ENCODE measurements around the gene ESPN. TPM values are rescaled to one million over a fixed set of nuclear protein-coding genes. Genes with fewer than 3 reads are reported as not detected.

ESPN gene
- polyA plus RNA-seq, 1 experiment, result not detected

DNA sequence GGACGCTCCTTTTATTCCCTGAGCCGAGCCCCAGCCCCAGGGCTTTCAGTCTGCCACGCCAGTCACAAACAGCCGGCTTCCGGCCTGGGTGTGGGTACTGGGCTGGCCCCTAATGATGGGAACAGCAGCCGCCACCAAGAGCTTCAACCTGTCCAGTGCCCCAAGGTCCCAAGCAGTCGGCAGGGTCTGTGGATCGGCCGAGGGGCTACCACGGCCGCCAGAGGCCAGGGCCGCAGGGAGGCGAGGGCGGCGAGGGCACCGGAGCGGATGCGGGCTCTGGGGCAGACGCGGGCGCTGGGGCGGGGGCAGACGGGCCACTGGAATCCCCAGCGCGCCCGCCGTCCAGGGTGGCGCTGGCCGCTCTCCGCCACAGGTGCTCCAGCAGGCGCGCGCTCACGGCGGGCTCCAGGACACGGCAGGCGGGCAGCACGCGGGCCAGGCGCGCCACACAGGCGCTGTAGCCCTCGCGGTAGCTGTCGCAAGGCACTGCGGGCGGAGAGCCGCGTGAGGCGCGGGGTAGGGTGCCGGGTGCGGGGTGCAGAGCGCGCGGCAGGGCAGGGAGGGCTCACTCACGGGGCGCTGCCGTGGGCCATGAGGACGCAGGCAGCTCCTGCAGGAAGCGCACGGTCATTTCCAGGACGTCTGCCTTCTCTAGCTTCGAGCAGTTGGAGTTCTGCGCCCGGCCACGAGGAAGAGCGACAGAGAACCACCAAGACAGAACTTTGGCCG is 5.7 kb upstream of the ESPN start:
- Histone ChIP-seq H3K9me3 (ENCODE audit: control insufficient read depth, insufficient read depth, low read length) (no peaks in the 10 kb centered on the region; the same call in 1 of the 2 replicates), H3K4me3 (ENCODE audit: low read depth, low read length) (no peak overlapping the region), H3K27me3 (ENCODE audit: control insufficient read depth, insufficient read depth, low read length) (peaks cover 61% of the 10 kb centered on the region), H3K27ac (ENCODE audit: low read depth, low read length) (no peak overlapping the region)
- CTCF ChIA-PET, result no interaction called here
- no peak for TF ChIP-seq CTCF (IDR thresholded peaks at IDR 0.05; ENCODE audit: low read depth, low read length)
- POLR2A ChIA-PET, result no interaction called here
- DNase-seq (ENCODE audit: low read depth, low spot score), result no peak

- H3K4me3 ChIP-seq (ENCODE audit: low read depth, low read length), result no peak overlapping the region
- ChIA-PET CTCF (no interaction called here), POLR2A (no interaction called here)
- no peak overlapping the region for H3K27ac ChIP-seq (ENCODE audit: low read depth, low read length)
- H3K9me3 ChIP-seq (ENCODE audit: control insufficient read depth, insufficient read depth, low read length), result no peaks in the 10 kb centered on the region; the same call in 1 of the 2 replicates
- H3K27me3 ChIP-seq (ENCODE audit: control insufficient read depth, insufficient read depth, low read length), result peaks cover 66% of the 10 kb centered on the region
- no peak for DNase-seq (ENCODE audit: low read depth, low spot score)
- no peak for TF ChIP-seq CTCF (IDR thresholded peaks at IDR 0.05; ENCODE audit: low read depth, low read length)
Observed at GRCh38 chr1:6419397-6419803, 5.2 kb upstream of the ESPN start.

DNA sequence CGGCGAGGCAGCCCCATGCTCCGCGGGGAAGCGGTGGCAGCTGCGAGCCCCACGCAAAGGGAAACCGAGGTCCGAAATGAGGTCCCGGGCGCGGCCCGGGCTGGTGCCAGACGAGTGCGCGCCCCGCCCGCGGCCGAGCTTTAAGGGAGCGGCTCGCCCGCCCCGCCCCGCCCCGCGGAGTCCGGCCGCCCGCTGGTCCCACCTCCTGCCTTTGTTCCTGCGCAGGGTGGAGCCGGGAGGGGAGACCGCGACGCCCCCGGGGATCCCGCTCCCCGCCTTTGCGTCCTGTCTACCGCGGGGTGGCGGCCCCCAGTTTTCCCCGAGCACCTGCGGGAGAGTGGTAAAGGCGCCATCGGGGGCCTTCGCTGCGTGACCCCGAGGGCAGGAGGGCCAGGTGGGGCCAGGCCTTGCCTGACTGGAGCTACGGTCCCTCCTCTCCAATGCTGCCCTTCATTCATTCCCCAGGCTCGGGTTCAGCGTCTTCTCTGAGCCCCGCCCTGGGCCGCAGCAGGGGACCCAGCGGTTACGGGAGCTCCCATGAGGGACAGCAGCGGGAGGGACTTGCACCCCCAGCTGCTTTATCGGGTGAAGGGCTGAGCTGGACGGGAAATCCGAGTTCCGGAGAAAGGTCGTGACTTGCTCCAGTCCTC is 4.6 kb upstream of the ESPN start, which contains the start of gene HES2:
TSS of gene HES2 (minus strand) at position 116 of the 650 bp plus-strand sequence. CDS start at position 17, 99 bp downstream.
- no peak for DNase-seq (ENCODE audit: low read depth, low spot score)
- H3K27me3 ChIP-seq (ENCODE audit: control insufficient read depth, insufficient read depth, low read length), result peaks cover 67% of the 10 kb centered on the region
- H3K27ac ChIP-seq (ENCODE audit: low read depth, low read length), result no peak within 1 kb of the TSS
- H3K9me3 ChIP-seq (ENCODE audit: control insufficient read depth, insufficient read depth, low read length), result no peaks in the 10 kb centered on the region; the same call in 1 of the 2 replicates
- TF ChIP-seq CTCF (IDR thresholded peaks at IDR 0.05; ENCODE audit: low read depth, low read length), result no peak
- no peak within 1 kb of the TSS for H3K4me3 ChIP-seq (ENCODE audit: low read depth, low read length)
- ChIA-PET POLR2A (no interaction called here), CTCF (interaction anchor here (0.6 to 1.1 kb wide), 2 partner anchors 18 to 68 kb away, joined by 3 to 5 read pairs; no protein-coding TSS in a partner anchor)

GRCh38 chr1:6420454-6421042 is 4.0 kb upstream of the ESPN start:
- no peak for TF ChIP-seq CTCF (IDR thresholded peaks at IDR 0.05; ENCODE audit: low read depth, low read length)
- Histone ChIP-seq H3K9me3 (ENCODE audit: control insufficient read depth, insufficient read depth, low read length) (no peaks in the 10 kb centered on the region; the same call in 1 of the 2 replicates), H3K4me3 (ENCODE audit: low read depth, low read length) (no peak overlapping the region), H3K27ac (ENCODE audit: low read depth, low read length) (no peak overlapping the region), H3K27me3 (ENCODE audit: control insufficient read depth, insufficient read depth, low read length) (peaks cover 72% of the 10 kb centered on the region)
- ChIA-PET CTCF (interaction anchor here (0.6 to 1.4 kb wide), 5 partner anchors 17 to 360 kb away, joined by 3 to 5 read pairs (median 3); no protein-coding TSS in a partner anchor), POLR2A (no interaction called here)
- DNase-seq (ENCODE audit: low read depth, low spot score), result no peak

Measured in AG04450 (cell line).